GM18951 (cell line): Measurements from ENCODE around the gene PHF12.
"Not testable (repeated sequence)": the region's sequence is repeated elsewhere in the genome, so short reads cannot be mapped to it uniquely, and the experiment has no call there.

Experiments
- POLR2A ChIP-seq: IDR thresholded peaks from 4 replicates; pipeline ENCODE4 v1.6.1; 2011; ENCODE audit warnings: mild to moderate bottlenecking; ENCODE audit not compliant: insufficient read length, insufficient read depth; ENCODE audit errors: extremely low read depth
- in situ Hi-C: fragments of 300-500 bp; cut with MboI; formaldehyde crosslinking; loops from one replicate; pipeline ENCODE4 v1.12.0; 2022; ENCODE audit warnings: low sequenced_read_pairs, mixed read lengths, inconsistent platforms; ENCODE audit not compliant: unreplicated experiment

PHF12 gene

GRCh38 chr17:28878158-28878910, 73.0 kb downstream of the PHF12 start:
- TF ChIP-seq POLR2A, result no peak
- in situ Hi-C loops, result no loop called here

- in situ Hi-C loops, result not testable (repeated sequence)
These were observed 74.1 kb downstream of the PHF12 start for GRCh38 chr17:28877150-28877711.

DNA sequence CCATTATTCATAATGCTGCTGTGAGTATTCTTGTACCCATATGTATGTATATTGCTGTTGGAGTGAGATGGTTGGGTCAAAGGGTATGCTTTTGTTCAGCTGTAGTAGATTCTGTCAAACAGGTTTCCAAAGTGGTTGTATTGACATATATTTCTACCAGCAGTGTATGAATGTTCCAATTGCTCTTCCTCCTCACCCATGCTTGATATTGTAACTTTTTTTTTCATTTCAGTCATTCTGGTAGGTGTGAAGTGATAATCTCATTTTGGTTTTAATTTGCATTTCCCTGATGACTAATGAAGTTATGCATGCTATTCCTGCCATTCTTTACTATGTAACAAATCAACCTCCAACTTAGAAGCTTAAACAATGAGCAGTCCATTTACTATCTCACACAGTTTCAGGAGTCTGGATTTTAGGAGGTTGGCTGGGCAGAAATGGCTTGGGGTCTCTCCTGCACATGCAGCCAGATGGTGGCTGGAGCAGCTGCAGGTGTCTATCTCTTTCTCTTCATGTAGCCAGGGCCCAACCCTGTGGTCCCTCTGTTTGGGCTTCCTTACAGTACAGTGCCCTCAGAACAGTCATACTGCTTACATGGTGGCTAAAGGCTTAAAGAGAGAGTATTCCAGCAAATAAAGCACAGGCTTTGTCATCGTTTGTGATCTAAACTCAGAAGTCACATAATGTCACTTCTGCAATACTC, 75.3 kb downstream of the PHF12 start:
- in situ Hi-C loops, result no loop called here
- no peak for TF ChIP-seq POLR2A

GRCh38 chr17:28874750-28875149, 76.6 kb downstream of the PHF12 start:
- no peak for TF ChIP-seq POLR2A
- in situ Hi-C loops, result no loop called here

GRCh38 chr17:28873839-28874238, 77.5 kb downstream of the PHF12 start:
- in situ Hi-C loops, result no loop called here
- TF ChIP-seq POLR2A, result no peak

- TF ChIP-seq POLR2A, result no peak
- in situ Hi-C loops, result no loop called here
These were observed 80.2 kb downstream of the PHF12 start for GRCh38 chr17:28871056-28871579.

DNA sequence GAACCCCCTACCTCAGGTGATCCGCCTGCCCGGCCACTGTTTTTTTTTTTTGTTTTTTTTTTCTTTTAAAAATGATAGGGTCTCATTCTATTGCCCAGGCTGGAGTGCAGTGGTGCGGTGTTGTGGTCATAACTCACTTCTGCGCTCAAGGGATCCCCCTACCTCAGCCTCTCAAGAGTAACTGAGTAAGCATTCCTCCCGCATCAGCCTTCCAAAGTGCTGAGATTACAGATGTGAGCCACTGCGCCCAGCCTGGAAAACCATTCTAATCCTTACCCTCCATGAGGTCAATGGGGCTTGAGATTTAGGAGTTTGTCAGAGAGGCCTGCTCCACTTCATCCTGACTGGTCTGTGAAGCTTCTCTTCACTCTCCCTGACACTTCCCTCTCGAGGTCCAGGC, 84.0 kb downstream of the PHF12 start:
- in situ Hi-C loops, result no loop called here
- TF ChIP-seq POLR2A, result no peak

- TF ChIP-seq POLR2A, result no peak
These were observed 85.2 kb downstream of the PHF12 start for GRCh38 chr17:28865946-28866752.

DNA sequence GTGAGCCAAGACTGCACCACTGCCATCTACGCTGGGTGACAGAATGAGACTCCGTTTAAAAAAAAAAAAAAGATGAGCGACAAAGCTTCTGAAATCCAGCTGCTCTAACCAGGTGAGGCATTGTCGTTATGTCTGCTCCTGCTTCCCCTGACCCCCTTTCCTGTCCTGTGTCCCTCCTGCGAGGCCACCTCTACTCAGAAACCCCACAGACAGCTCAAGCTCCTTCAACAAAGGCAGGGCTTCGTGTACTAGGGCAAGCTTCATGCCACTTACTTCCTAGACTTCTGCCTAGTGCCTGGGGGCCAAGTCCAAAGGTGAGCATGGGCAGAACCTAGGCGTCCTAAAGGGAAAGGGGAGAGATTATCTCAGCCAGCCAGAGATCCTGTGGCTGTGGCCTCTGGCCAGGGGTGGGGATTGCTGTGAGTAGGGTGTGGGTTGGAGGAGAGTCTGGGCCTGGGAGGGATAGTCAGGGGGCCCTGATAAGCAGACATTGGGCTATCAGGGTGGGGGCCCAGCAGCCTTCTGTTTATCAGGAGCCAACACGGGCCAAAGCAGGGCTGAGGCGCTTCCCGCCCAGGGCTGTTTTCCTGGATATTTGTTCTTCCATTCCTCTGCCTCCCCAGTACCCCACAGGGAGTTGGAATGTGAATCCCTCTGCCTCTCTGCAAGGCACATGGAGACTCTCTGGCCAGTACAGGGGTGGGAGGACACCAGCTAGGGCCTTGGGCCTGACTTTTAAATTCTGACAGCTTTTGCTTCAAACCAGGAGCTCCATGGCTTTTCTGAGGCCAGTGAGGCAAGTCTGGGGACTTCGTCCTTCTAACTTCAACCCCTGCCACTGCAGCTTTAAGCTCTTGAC, 86.1 kb downstream of the PHF12 start:
- in situ Hi-C loops, result no loop called here

More at GRCh38 chr17:28865946-28866752, 85.2 kb downstream of the PHF12 start:
- in situ Hi-C loops, result no loop called here

DNA sequence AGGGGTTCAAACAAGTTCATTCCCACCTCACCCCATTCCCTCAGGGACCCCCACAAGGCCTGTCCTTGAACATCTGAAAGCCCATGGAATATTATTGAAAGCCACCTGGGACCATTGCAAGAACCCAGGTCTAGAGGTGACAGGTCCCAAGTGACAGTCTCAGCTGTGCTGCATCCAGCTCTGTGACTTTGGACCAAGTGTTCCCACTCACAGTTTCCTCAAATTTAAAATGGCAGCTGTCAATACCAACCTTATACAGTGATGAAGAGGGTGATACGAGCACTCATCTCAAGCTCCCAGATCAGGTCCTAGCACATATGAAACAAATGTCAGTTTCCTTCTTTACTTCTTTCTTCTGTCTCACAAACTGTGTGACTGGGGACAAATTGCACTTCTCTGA, 87.4 kb downstream of the PHF12 start:
- no peak for TF ChIP-seq POLR2A
- in situ Hi-C loops, result no loop called here

More for the DNA sequence above, 86.1 kb downstream of the PHF12 start:
- no peak for TF ChIP-seq POLR2A

DNA sequence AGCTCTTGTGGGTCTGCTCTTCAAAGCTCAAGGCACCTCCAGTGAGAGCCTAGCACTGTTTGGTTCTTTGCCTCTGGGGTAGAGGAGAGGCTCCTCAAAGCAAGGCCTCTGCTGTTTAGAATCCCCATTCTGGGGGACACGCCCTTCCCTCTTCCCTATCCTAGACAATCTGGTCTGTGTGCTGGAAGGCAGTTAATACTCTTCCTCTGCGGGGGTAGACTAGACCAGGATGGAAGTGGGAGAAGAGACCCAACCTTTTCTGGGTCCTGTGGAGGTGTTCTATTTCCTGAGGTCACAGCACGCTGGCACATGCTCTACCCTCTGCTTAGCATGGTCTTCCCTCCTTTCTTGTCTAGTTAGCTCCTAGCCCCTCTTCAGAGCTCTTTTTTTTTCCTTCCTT, 88.8 kb downstream of the PHF12 start:
- no peak for TF ChIP-seq POLR2A
- in situ Hi-C loops, result no loop called here

DNA sequence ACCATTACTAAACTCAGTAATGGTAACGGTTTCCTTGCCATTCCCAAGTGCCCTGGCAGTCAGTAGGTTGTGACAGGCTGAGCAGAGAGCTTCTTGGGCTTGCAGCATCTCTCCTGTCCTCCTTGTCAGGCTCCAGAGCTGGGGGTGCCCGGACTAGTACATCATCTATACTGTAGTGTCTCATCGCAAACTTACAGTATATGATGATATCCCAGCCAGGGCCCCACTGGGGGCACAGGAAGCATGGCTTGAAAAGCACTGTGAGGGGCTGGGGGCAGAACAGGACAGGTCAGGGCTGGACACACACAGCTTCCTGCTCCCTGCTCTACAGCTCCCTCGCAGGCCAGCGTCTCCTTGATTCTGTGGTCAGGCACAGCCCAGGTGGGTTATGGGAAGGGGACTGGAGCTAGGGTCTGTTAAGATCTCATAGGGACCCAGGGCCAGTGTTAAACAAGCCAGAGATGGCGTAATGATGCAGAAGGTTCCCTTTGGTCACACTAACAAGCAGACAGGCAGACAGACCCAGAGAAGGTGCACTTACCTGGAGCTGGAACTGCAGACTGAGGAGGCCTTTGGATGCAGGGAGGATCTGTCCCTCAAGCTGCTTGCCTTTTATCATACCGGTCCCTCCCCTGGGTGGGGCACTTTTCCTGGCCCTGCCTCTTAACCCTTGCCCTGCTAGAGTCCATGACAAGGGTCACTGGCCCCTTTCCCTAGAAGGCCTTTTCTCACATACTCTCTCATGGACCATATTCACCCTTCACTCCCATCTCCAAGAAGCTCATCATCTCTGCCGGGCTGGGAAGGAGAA, 89.7 kb downstream of the PHF12 start:
- no peak for TF ChIP-seq POLR2A
- in situ Hi-C loops, result no loop called here

GRCh38 chr17:28860363-28860808, 90.9 kb downstream of the PHF12 start:
- TF ChIP-seq POLR2A, result no peak
- in situ Hi-C loops, result no loop called here
